HepG2 (cell line): ENCODE data around the gene GPC6. TPM values are rescaled to one million over a fixed set of nuclear protein-coding genes. Genes with fewer than 3 reads are reported as not detected.

Experiments
- ATAC-seq: fragments of 200-7000 bp; cut with Tn5 transposase; 3 replicates; pipeline ENCODE4 v1.9.1; 2020; ENCODE audit warnings: mild to moderate bottlenecking, moderate library complexity
- BruUV-seq: library from RNA; stranded (reverse); fragments of 400-500 nt; replicated peaks from 2 replicates; lab custom pipeline; 2021; lab: Mats Ljungman, UMichigan
- CTCF ChIA-PET: fragments of 300-600 bp; formaldehyde crosslinking; extraction: SDS; loops from one replicate; lab custom pipeline; 2021; ENCODE audit warnings: low total read pairs, inconsistent platforms, low intra/inter-chr PET ratio; lab: Yijun Ruan, JAX
- POLR2A ChIA-PET: fragments of 350-600 bp; sonication (Branson Sonifier 250); formaldehyde crosslinking; loops from one replicate; lab custom pipeline; 2020; ENCODE audit warnings: antibody characterized with exemption, inconsistent platforms; lab: Yijun Ruan, JAX
- DNase-seq: peaks from one replicate; pipeline ENCODE4 v3.0.0-alpha.2; 2015; ENCODE audit warnings: low spot score
- FAIRE-seq: peaks from 3 replicates; lab custom pipeline; 2011; peaks lifted over from hg19 to GRCh38; lab: Jason Lieb, UNC
- H2AFZ ChIP-seq: one replicate; pipeline ENCODE4 v1.6.1; 2011; ENCODE audit warnings: low read length, inconsistent platforms
- H3K27ac ChIP-seq: fragments of 300-600 bp; 3 replicates; pipeline ENCODE4 v1.8.0; 2011; ENCODE audit warnings: mixed run types, mild to moderate bottlenecking, mixed read lengths, low read length, inconsistent platforms; ENCODE audit not compliant: insufficient read depth; ENCODE audit errors: extremely low read length
- H3K27me3 ChIP-seq, 2 experiments: fragments of 200-600 bp in 1 of 2; 2 replicates in 1 of 2; 3 replicates in 1 of 2; pipeline versions ENCODE4 v1.6.0 to v1.8.0; 2011; ENCODE audit warnings: low read length in 2 of 2, mild to moderate bottlenecking in 2 of 2, moderate library complexity in 2 of 2, inconsistent platforms in 1 of 2; ENCODE audit not compliant: insufficient read depth in 2 of 2, control insufficient read depth in 1 of 2
- H3K36me3 ChIP-seq, 2 experiments: fragments of 200-600 bp in 1 of 2; replicated peaks in 1 of 2; 2 replicates in 1 of 2; 3 replicates in 1 of 2; pipeline versions ENCODE4 v1.5.1 to v1.8.0; 2011; ENCODE audit warnings: low read length in 2 of 2, inconsistent platforms in 1 of 2; ENCODE audit not compliant: insufficient read depth in 2 of 2, control insufficient read depth in 1 of 2
- H3K4me1 ChIP-seq: 2 replicates; pipeline ENCODE4 v1.5.1; 2012; ENCODE audit warnings: low read length, inconsistent platforms; ENCODE audit not compliant: insufficient read depth
- H3K4me2 ChIP-seq: 2 replicates; pipeline ENCODE4 v1.6.0; 2011; ENCODE audit warnings: low read depth, low read length, inconsistent platforms
- H3K4me3 ChIP-seq, 3 experiments: fragments of 200-600 bp in 1 of 3; sonication (generic), shearing (Covaris generic) in 1 of 3; replicated peaks in 1 of 3; 2 replicates each; pipeline ENCODE4 v1.5.1; 2011 to 2016; ENCODE audit warnings: low read length in 3 of 3, inconsistent platforms in 2 of 3, low read depth in 2 of 3, mild to moderate bottlenecking in 2 of 3, control low read depth in 1 of 3, mixed read lengths in 1 of 3; ENCODE audit not compliant: insufficient read depth in 1 of 3
- H3K79me2 ChIP-seq: one replicate; pipeline ENCODE4 v1.6.1; 2011; ENCODE audit warnings: low read length, inconsistent platforms; ENCODE audit not compliant: insufficient read depth
- H3K9ac ChIP-seq: 2 replicates; pipeline ENCODE4 v1.6.0; 2011; ENCODE audit warnings: mild to moderate bottlenecking, low read depth, low read length, inconsistent platforms; ENCODE audit not compliant: insufficient read depth
- H3K9me3 ChIP-seq: 2 replicates; pipeline ENCODE4 v1.5.1; 2012; ENCODE audit warnings: mild to moderate bottlenecking, low read length
- H4K20me1 ChIP-seq: 2 replicates; pipeline ENCODE4 v1.6.0; 2011; ENCODE audit warnings: inconsistent platforms, mild to moderate bottlenecking, low read length, moderate library complexity; ENCODE audit not compliant: insufficient read depth
- HMGA1 ChIP-seq: sonication (generic); formaldehyde crosslinking; conservative IDR thresholded peaks from 2 replicates; pipeline ENCODE4 v1.4.0; 2020; ENCODE audit warnings: missing genetic modification reagents
- KDM5B ChIP-seq: sonication (generic); formaldehyde crosslinking; IDR thresholded peaks from 2 replicates; pipeline ENCODE4 v1.4.0; 2020; ENCODE audit warnings: missing genetic modification reagents, mild to moderate bottlenecking, borderline replicate concordance
- NCOA5 ChIP-seq: sonication (generic); formaldehyde crosslinking; IDR thresholded peaks from 2 replicates; pipeline ENCODE4 v1.4.0; 2020; ENCODE audit warnings: missing genetic modification reagents
- NPAS2 ChIP-seq: sonication (generic); formaldehyde crosslinking; IDR thresholded peaks from 2 replicates; pipeline ENCODE4 v1.8.0; 2022; ENCODE audit warnings: mild to moderate bottlenecking, missing genetic modification reagents, borderline replicate concordance
- TP53 ChIP-seq: sonication (generic); formaldehyde crosslinking; conservative IDR thresholded peaks from 2 replicates; pipeline ENCODE4 v1.4.0; 2020; ENCODE audit warnings: missing genetic modification reagents
- TRIM24 ChIP-seq: sonication (generic); formaldehyde crosslinking; IDR thresholded peaks from 2 replicates; pipeline ENCODE4 v1.8.0; 2022; ENCODE audit warnings: mild to moderate bottlenecking, missing genetic modification reagents
- ZNF432 ChIP-seq: sonication (generic); formaldehyde crosslinking; IDR thresholded peaks from 2 replicates; pipeline ENCODE4 v1.5.0; 2020; ENCODE audit warnings: missing genetic modification reagents, mild to moderate bottlenecking, borderline replicate concordance
- ZNF513 ChIP-seq: sonication (generic); formaldehyde crosslinking; conservative IDR thresholded peaks from 2 replicates; pipeline ENCODE4 v1.5.0; 2020; ENCODE audit warnings: missing genetic modification reagents
- ZNF704 ChIP-seq: sonication (generic); formaldehyde crosslinking; IDR thresholded peaks from 2 replicates; pipeline ENCODE4 v1.8.1; 2023; ENCODE audit warnings: mild to moderate bottlenecking, inconsistent platforms, moderate library complexity, missing genetic modification reagents, borderline replicate concordance
- ZNF713 ChIP-seq: sonication (generic); formaldehyde crosslinking; IDR thresholded peaks from 2 replicates; pipeline ENCODE4 v1.4.0; 2020; ENCODE audit warnings: mild to moderate bottlenecking, missing genetic modification reagents
- WGBS: methylation state at CpG from one replicate; pipeline ENCODE4 v1.1.6; 2017; ENCODE audit warnings: low lambda C conversion rate; 5-methylcytosine and 5-hydroxymethylcytosine counted together
- in situ Hi-C: cut with HindIII; loops from 2 replicates; pipeline ENCODE4 v1.10.0; 2017; ENCODE audit warnings: low pct_unique_long_range_greater_than_20kb; ENCODE audit not compliant: extremely low pct_ligation_motif_present
- intact Hi-C: fragments of 100-400 bp; cut with micrococcal nuclease; formaldehyde crosslinking; loops from one replicate; pipeline ENCODE4 v1.10.0; 2022; ENCODE audit not compliant: unreplicated experiment
- polyA plus RNA-seq, 8 experiments: library from polyadenylated mRNA; depleted of rRNA in 3 of 8; stranded (reverse) in 7 of 8; unstranded in 1 of 8; fragments of >200 nt; fragmentation: Illumina TruSeq in 4 of 8; extraction: Trizol in 4 of 8; gene quantifications; 2 replicates each; pipeline versions ENCODE4 v1.2.1 to v1.2.3, GENCODE V29; 2011 to 2016; ENCODE audit warnings: low read depth in 4 of 8, missing spikeins in 1 of 8, mixed read lengths in 1 of 8; ENCODE audit not compliant: insufficient read depth in 1 of 8
- total RNA-seq, 5 experiments: library from RNA; depleted of rRNA; stranded (reverse); fragments of >200 nt; fragmentation: Illumina TruSeq; extraction: Trizol; gene quantifications; 2 replicates each; pipeline ENCODE4 v1.2.3, GENCODE V29; 2016; ENCODE audit warnings: low read depth in 1 of 5
- TF ChIP-seq, protein P1 (sequence below): sonication (generic); formaldehyde crosslinking; IDR thresholded peaks from 2 replicates; pipeline ENCODE4 v1.5.1; 2020; ENCODE audit warnings: mild to moderate bottlenecking, missing genetic modification reagents, borderline replicate concordance
- TF ChIP-seq, protein P2 (sequence below), 2 experiments: sonication (generic) in 1 of 2; formaldehyde crosslinking in 1 of 2; IDR thresholded peaks; 2 replicates each; pipeline versions ENCODE4 v1.4.0 to v1.6.1; 2018 to 2020; ENCODE audit warnings: missing genetic modification reagents in 2 of 2, borderline replicate concordance in 1 of 2, low read depth in 1 of 2, mild to moderate bottlenecking in 1 of 2, missing biosample characterization in 1 of 2
- TF ChIP-seq, protein P3 (sequence below): sonication (generic); formaldehyde crosslinking; IDR thresholded peaks from 2 replicates; pipeline ENCODE4 v1.5.0; 2020; ENCODE audit warnings: missing genetic modification reagents

Gene GPC6
- total and polyA plus RNA-seq, 2 of the 13 experiments (the other 11 are each of a cell fraction or from before 2014, with no cell fraction given): 24.5 to 33.9 TPM

DNA sequence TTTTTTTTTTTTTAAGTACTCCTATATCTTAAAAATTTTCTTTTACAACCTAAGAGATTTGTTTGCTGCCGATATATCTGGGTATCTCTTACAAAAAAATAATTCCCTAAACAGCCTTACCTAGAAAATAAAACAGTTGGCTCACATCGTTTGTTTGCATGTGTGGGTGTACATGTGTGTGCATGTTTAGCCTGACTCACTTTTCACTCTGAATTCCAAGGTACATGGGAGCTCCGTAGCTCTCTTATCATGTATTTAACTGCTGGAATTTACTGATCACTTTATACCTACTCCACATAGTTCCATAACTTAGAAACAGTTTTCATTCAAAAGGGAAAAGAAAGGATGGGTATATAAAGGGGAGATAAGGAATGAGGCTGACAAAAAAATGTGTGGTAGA lies 616.5 kb downstream of the GPC6 start:
- ChIA-PET POLR2A (no interaction called here), CTCF (no interaction called here)
- H3K79me2 ChIP-seq: no peaks in the 10 kb centered on the region
- ATAC-seq: no peak
- FAIRE-seq: no peak
- 93% methylated on average over 3 of the region's 3 CpGs for whole genome bisulfite sequencing
- no peaks in the 10 kb centered on the region for H3K27me3 ChIP-seq
- no TSS peak for BruUV-seq
- intact Hi-C loops (no loop called here), in situ Hi-C loops (no loop called here)
- no peak overlapping the region for H3K27ac ChIP-seq
- H3K4me1 ChIP-seq: no peaks in the 10 kb centered on the region
- no peak overlapping the region for H2AFZ ChIP-seq
- no peaks in the 10 kb centered on the region for H3K36me3 ChIP-seq
- no peak for DNase-seq
- H3K9me3 ChIP-seq: no peaks in the 10 kb centered on the region
- H3K4me3 ChIP-seq: no peak overlapping the region
- no peak overlapping the region for H3K4me2 ChIP-seq
- no peak overlapping the region for H3K9ac ChIP-seq
- no peaks in the 10 kb centered on the region for H4K20me1 ChIP-seq
- TF ChIP-seq ZNF713 (CRISPR knock-in tag): no peak
- no peak for TF ChIP-seq ZNF432
- TF ChIP-seq KDM5B: no peak
- TF ChIP-seq TP53 (CRISPR knock-in tag): no peak
- TF ChIP-seq NCOA5 (CRISPR knock-in tag): no peak
- TF ChIP-seq, protein P1, sequence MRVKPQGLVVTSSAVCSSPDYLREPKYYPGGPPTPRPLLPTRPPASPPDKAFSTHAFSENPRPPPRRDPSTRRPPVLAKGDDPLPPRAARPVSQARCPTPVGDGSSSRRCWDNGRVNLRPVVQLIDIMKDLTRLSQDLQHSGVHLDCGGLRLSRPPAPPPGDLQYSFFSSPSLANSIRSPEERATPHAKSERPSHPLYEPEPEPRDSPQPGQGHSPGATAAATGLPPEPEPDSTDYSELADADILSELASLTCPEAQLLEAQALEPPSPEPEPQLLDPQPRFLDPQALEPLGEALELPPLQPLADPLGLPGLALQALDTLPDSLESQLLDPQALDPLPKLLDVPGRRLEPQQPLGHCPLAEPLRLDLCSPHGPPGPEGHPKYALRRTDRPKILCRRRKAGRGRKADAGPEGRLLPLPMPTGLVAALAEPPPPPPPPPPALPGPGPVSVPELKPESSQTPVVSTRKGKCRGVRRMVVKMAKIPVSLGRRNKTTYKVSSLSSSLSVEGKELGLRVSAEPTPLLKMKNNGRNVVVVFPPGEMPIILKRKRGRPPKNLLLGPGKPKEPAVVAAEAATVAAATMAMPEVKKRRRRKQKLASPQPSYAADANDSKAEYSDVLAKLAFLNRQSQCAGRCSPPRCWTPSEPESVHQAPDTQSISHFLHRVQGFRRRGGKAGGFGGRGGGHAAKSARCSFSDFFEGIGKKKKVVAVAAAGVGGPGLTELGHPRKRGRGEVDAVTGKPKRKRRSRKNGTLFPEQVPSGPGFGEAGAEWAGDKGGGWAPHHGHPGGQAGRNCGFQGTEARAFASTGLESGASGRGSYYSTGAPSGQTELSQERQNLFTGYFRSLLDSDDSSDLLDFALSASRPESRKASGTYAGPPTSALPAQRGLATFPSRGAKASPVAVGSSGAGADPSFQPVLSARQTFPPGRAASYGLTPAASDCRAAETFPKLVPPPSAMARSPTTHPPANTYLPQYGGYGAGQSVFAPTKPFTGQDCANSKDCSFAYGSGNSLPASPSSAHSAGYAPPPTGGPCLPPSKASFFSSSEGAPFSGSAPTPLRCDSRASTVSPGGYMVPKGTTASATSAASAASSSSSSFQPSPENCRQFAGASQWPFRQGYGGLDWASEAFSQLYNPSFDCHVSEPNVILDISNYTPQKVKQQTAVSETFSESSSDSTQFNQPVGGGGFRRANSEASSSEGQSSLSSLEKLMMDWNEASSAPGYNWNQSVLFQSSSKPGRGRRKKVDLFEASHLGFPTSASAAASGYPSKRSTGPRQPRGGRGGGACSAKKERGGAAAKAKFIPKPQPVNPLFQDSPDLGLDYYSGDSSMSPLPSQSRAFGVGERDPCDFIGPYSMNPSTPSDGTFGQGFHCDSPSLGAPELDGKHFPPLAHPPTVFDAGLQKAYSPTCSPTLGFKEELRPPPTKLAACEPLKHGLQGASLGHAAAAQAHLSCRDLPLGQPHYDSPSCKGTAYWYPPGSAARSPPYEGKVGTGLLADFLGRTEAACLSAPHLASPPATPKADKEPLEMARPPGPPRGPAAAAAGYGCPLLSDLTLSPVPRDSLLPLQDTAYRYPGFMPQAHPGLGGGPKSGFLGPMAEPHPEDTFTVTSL: no peak
- no peak for TF ChIP-seq NPAS2 (CRISPR knock-in tag)
- TF ChIP-seq ZNF704 (CRISPR knock-in tag): no peak
- TF ChIP-seq, protein P2, sequence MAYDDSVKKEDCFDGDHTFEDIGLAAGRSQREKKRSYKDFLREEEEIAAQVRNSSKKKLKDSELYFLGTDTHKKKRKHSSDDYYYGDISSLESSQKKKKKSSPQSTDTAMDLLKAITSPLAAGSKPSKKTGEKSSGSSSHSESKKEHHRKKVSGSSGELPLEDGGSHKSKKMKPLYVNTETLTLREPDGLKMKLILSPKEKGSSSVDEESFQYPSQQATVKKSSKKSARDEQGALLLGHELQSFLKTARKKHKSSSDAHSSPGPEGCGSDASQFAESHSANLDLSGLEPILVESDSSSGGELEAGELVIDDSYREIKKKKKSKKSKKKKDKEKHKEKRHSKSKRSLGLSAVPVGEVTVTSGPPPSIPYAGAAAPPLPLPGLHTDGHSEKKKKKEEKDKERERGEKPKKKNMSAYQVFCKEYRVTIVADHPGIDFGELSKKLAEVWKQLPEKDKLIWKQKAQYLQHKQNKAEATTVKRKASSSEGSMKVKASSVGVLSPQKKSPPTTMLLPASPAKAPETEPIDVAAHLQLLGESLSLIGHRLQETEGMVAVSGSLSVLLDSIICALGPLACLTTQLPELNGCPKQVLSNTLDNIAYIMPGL (CRISPR knock-in tag; IDR thresholded peaks at IDR 0.05; ENCODE audit: borderline replicate concordance in 1 of 2, low read depth in 1 of 2): no peak
- TF ChIP-seq ZNF513 (CRISPR knock-in tag): no peak
- no peak for TF ChIP-seq HMGA1 (CRISPR knock-in tag)
- TF ChIP-seq, protein P3, sequence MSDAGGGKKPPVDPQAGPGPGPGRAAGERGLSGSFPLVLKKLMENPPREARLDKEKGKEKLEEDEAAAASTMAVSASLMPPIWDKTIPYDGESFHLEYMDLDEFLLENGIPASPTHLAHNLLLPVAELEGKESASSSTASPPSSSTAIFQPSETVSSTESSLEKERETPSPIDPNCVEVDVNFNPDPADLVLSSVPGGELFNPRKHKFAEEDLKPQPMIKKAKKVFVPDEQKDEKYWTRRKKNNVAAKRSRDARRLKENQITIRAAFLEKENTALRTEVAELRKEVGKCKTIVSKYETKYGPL (CRISPR knock-in tag): no peak
- no peak for TF ChIP-seq TRIM24 (CRISPR knock-in tag)
